Kidney (tissue), 22 donors: ENCODE results near the gene SLC26A8. TPM values are rescaled to one million over a fixed set of nuclear protein-coding genes. Genes with fewer than 3 reads are reported as not detected.

ENCODE experiments used
- DNase-seq, 5 donors: peaks; one replicate each; pipeline ENCODE4 v3.0.0-alpha.2; 2013 to 2020
- FAIRE-seq: peaks from 2 replicates; lab custom pipeline; 2012; peaks lifted over from hg19 to GRCh38; lab: Jason Lieb, UNC
- H3K27ac ChIP-seq, 2 donors: one replicate each; pipeline ENCODE4 v1.7.0; 2013; ENCODE audit warnings: low read depth in 2 of 2, low read length in 2 of 2, inconsistent platforms in 1 of 2
- H3K27me3 ChIP-seq: one replicate; pipeline ENCODE4 v1.7.1; 2013; ENCODE audit warnings: low read length, inconsistent platforms; ENCODE audit not compliant: control insufficient read depth, insufficient read depth
- H3K36me3 ChIP-seq, 3 donors: one replicate each; pipeline versions ENCODE4 v1.7.0 to v1.7.1; 2013; ENCODE audit warnings: low read length in 3 of 3, control low read depth in 1 of 3, inconsistent platforms in 1 of 3; ENCODE audit not compliant: insufficient read depth in 3 of 3, control insufficient read depth in 2 of 3
- H3K4me1 ChIP-seq, 3 donors: one replicate each; pipeline versions ENCODE4 v1.7.0 to v1.7.1; 2013; ENCODE audit warnings: low read length in 3 of 3, inconsistent platforms in 1 of 3, low read depth in 1 of 3; ENCODE audit not compliant: control insufficient read depth in 2 of 3, insufficient read depth in 2 of 3
- H3K4me3 ChIP-seq, 3 donors: one replicate each; pipeline versions ENCODE4 v1.7.0 to v1.8.1; 2013; ENCODE audit warnings: low read length in 3 of 3, control low read depth in 1 of 3, inconsistent platforms in 1 of 3
- H3K9ac ChIP-seq, 3 donors: one replicate each; pipeline versions ENCODE4 v1.7.0 to v1.7.1; 2013; ENCODE audit warnings: low read length in 3 of 3, control low read depth in 1 of 3, inconsistent platforms in 1 of 3
- H3K9me3 ChIP-seq, 3 donors: one replicate each; pipeline versions ENCODE4 v1.7.0 to v1.7.1; 2013; ENCODE audit warnings: low read length in 3 of 3, control low read depth in 1 of 3, inconsistent platforms in 1 of 3; ENCODE audit not compliant: control insufficient read depth in 2 of 3, insufficient read depth in 1 of 3
- intact Hi-C: fragments of 100-400 bp; cut with DNase I; formaldehyde crosslinking; loops from one replicate; pipeline ENCODE4 v1.11.1; 2022
- long read RNA-seq, 10 donors: library from polyadenylated mRNA in 1 of 10; unstranded in 1 of 10; transcript quantifications; one replicate each; pipeline ENCODE4 v2.0.0 and lab custom pipeline, GENCODE V29; 2021 to 2026
- polyA plus RNA-seq: library from polyadenylated mRNA; stranded (reverse); fragments of 350-450 nt; fragmentation: Illumina TruSeq; extraction: RNeasy Lipid Tissue Mini Kit (QIAGEN cat#74804); gene quantifications from one replicate; pipeline ENCODE4 v1.2.3, GENCODE V29; 2014; ENCODE audit warnings: low read depth, low replicate concordance; ENCODE audit not compliant: insufficient read depth
- total RNA-seq: library from RNA; stranded (reverse); fragmentation: NEBNext Ultra II Directional; extraction: Animal tissue kit (Norgen Biotek cat#: 25700); gene quantifications from one replicate; pipeline ENCODE4 v1.2.1, GENCODE V29; 2021
- TF ChIP-seq, protein P1 (sequence below): IDR thresholded peaks from 3 replicates; pipeline ENCODE4 v1.5.1; 2012; ENCODE audit warnings: mild to moderate bottlenecking, moderate library complexity, borderline replicate concordance; ENCODE audit not compliant: insufficient read depth; ENCODE audit errors: extremely low read depth
- donor health status: control.
- donor health status: control.
- donor health status: control.
- donor health status: control.
- donor health status: control.
- donor health status: DM: yes; HTN: yes; CAD: no.
- donor health status: Normal renal cell carcinoma (clear cell type).

Gene SLC26A8, protein sequence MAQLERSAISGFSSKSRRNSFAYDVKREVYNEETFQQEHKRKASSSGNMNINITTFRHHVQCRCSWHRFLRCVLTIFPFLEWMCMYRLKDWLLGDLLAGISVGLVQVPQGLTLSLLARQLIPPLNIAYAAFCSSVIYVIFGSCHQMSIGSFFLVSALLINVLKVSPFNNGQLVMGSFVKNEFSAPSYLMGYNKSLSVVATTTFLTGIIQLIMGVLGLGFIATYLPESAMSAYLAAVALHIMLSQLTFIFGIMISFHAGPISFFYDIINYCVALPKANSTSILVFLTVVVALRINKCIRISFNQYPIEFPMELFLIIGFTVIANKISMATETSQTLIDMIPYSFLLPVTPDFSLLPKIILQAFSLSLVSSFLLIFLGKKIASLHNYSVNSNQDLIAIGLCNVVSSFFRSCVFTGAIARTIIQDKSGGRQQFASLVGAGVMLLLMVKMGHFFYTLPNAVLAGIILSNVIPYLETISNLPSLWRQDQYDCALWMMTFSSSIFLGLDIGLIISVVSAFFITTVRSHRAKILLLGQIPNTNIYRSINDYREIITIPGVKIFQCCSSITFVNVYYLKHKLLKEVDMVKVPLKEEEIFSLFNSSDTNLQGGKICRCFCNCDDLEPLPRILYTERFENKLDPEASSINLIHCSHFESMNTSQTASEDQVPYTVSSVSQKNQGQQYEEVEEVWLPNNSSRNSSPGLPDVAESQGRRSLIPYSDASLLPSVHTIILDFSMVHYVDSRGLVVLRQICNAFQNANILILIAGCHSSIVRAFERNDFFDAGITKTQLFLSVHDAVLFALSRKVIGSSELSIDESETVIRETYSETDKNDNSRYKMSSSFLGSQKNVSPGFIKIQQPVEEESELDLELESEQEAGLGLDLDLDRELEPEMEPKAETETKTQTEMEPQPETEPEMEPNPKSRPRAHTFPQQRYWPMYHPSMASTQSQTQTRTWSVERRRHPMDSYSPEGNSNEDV
- 0.22 TPM for total RNA-seq
- polyA plus RNA-seq = not detected
- long read RNA-seq, donor 1 = 0 reads
- long read RNA-seq, donor 2 = 0 reads
- long read RNA-seq, donor 3 = 0 reads
- long read RNA-seq, donor 4 = 0 reads
- long read RNA-seq, donor 5 = 0 reads
- long read RNA-seq, donor 6 = 0 reads
- long read RNA-seq, donor 7, partial matches to known transcripts = 0 of 2 reads
- long read RNA-seq, donor 7, other reads (novel, unspliced or antisense) = 2 of 2 reads
- long read RNA-seq, donor 8 = 0 reads
- long read RNA-seq, donor 9 = 0 reads
- long read RNA-seq, donor 10 = 0 reads

DNA sequence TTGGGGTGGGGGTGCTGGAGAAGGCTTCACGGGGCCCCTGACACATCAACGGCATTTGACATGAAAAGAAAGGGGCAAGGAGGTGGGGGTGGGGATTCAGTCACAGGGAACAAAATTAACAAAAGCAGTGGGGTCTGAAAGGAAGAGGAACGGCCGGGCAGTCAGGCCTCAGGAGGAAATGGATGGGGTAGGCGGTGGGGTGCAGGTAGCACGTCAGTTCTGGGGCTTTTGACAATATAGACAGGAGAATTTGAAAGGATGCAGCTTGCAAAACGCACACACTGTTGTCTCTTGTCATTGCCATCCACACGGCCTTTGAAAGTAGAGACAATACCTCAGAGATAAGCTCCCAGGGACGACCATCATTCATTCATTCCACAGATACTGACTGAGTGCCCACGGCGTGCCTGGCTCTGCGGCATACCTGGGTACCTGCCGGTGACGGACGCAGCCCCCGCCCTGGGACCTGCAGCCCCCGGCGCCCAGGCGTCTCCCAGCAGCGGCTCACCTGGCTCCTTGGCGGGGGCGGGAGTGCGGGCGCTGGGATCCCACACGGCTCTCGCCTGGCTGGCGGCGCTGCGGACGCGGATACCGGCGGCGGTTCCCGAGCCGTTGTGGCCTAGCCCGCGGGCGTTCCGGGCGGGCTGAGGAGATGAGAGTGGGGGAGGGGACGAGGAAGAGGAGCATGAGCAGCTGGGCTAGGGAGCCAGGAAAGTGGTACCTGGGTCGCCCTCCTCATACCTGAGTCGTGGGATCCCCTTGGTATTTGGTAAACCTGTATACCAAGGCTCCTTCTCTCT is at the start of gene SLC26A8:
TSS of gene SLC26A8 (minus strand) at position 646 of the 800 bp plus-strand sequence. CDS start 4,934 bp downstream, outside the sequence.
- Histone ChIP-seq H3K27ac (no peak within 1 kb of the TSS), H3K27me3 (no peaks in the 10 kb centered on the region), H3K4me1 (no peaks in the 10 kb centered on the region), H3K4me3 (no peak within 1 kb of the TSS), H3K9me3 (no peaks in the 10 kb centered on the region), H3K36me3 (no peaks in the 10 kb centered on the region), H3K9ac (no peak within 1 kb of the TSS)
- DNase-seq = peak in 3 of 5 donors; percentile 21 to 58 (median 36)
- intact Hi-C loops = no loop called here
- no peak for FAIRE-seq
- TF ChIP-seq, protein P1, sequence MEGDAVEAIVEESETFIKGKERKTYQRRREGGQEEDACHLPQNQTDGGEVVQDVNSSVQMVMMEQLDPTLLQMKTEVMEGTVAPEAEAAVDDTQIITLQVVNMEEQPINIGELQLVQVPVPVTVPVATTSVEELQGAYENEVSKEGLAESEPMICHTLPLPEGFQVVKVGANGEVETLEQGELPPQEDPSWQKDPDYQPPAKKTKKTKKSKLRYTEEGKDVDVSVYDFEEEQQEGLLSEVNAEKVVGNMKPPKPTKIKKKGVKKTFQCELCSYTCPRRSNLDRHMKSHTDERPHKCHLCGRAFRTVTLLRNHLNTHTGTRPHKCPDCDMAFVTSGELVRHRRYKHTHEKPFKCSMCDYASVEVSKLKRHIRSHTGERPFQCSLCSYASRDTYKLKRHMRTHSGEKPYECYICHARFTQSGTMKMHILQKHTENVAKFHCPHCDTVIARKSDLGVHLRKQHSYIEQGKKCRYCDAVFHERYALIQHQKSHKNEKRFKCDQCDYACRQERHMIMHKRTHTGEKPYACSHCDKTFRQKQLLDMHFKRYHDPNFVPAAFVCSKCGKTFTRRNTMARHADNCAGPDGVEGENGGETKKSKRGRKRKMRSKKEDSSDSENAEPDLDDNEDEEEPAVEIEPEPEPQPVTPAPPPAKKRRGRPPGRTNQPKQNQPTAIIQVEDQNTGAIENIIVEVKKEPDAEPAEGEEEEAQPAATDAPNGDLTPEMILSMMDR = no peak

DNA sequence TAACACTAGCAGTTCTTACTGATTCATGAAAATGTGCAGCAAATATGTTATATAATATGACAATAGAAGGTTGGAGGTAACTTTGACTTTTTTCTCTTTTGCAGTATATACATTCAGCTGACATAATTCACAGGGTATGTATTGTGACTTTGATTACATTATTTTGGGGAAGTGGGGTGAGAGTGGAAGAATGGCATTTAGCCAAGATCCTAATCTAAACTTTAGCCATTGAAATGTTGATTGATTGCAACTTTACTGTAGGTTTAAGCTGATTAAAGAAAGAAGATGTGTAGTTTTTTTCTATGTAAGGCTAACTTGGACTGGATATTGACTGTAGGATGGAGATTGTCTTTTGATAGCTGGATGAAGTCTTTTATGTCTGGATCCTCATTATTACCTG is 49.1 kb upstream of the SLC26A8 start:
- FAIRE-seq = no peak
- intact Hi-C loops = no loop called here
- Histone ChIP-seq H3K9ac (no peak overlapping the region), H3K27me3 (no peaks in the 10 kb centered on the region), H3K27ac (no peak overlapping the region), H3K4me1 (no peaks in the 10 kb centered on the region), H3K36me3 (peaks cover 0 to 9% (median 0%) of the 10 kb centered on the region in 3 donors), H3K4me3 (no peak overlapping the region), H3K9me3 (no peaks in the 10 kb centered on the region)
- TF ChIP-seq, protein P1 = no peak
- no peak for DNase-seq

DNA sequence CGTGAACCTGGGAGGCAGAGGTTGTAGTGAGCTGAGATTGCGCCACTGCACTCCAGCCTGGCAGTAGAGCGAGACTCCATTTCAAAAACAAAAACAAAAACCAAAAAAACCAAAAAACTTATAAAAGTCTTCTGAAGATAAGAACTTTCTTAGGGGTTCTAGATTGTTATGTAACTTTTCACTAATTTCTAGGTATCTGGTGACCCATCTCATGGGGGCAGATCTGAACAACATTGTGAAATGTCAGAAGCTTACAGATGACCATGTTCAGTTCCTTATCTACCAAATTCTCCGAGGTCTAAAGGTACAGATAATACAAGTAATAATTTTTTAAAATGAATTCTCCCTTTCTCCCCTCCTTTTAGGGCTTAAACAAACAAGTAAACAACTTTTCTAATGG is 48.2 kb upstream of the SLC26A8 start:
- H3K27me3 ChIP-seq = no peaks in the 10 kb centered on the region
- intact Hi-C loops = no loop called here
- no peak overlapping the region for H3K27ac ChIP-seq
- TF ChIP-seq, protein P1 = no peak
- no peak for FAIRE-seq
- peaks cover 0 to 3% (median 0%) of the 10 kb centered on the region in 3 donors for H3K36me3 ChIP-seq
- DNase-seq = no peak
- no peaks in the 10 kb centered on the region for H3K9me3 ChIP-seq
- no peaks in the 10 kb centered on the region for H3K4me1 ChIP-seq
- no peak overlapping the region for H3K9ac ChIP-seq
- H3K4me3 ChIP-seq = no peak overlapping the region
